GM19395 (cell line): ENCODE results near the gene TPGS2.
A peak's percentile ranks its signal among the peaks of the same experiment; 100 is the strongest.
"Not testable (repeated sequence)": the region's sequence is repeated elsewhere in the genome, so short reads cannot be mapped to it uniquely, and the experiment has no call there.

ENCODE experiments used
- ATAC-seq: cut with Tn5 transposase; IDR thresholded peaks from one replicate; pipeline ENCODE4 v1.9.1; 2021; ENCODE audit warnings: mild to moderate bottlenecking, moderate library complexity; ENCODE audit not compliant: unreplicated experiment

TPGS2 gene, protein sequence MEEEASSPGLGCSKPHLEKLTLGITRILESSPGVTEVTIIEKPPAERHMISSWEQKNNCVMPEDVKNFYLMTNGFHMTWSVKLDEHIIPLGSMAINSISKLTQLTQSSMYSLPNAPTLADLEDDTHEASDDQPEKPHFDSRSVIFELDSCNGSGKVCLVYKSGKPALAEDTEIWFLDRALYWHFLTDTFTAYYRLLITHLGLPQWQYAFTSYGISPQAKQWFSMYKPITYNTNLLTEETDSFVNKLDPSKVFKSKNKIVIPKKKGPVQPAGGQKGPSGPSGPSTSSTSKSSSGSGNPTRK

DNA sequence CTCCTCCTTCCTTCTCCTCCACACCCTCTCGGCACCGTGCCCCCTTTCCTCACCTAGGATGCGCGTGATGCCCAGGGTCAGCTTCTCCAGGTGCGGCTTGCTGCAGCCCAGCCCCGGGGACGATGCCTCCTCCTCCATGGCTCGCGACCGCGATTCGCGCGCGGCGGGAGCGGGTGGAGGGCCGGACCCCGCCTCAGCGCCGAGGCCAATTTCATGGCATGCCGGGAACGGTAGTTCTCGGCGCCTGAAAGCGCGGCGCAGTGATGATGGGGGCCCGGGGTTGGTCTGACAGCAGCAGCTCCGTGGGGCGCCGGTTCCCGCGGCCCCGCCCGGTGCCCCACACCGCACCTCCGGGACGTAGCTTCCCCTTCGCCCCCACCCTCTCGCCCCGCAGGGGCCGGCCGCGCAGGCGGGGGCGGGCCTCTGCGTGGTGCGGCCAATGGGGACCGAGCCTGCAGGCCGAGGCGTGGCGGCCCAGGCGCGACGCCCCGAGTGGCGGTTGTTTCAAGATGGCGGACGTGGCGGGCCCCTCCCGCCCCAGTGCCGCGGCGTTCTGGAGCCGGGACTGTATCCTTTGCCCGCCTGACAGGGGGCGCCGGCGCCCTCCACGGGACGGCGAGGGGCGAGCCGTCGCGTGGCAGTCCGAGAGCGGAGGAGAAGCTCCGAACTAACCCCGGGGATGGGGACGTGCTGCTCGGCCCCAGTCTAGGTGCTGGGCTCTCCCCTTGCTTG is at the start of gene TPGS2, which contains the start of gene KIAA1328:
Gene TPGS2 (minus strand): TSS at position 373 of the 732 bp plus-strand sequence. CDS start 235 bp downstream, at position 138.
Gene KIAA1328 (plus strand): TSS at position 498 of the 732 bp plus-strand sequence. CDS start 12 bp downstream, at position 510.
- peak; percentile 92 for ATAC-seq

DNA sequence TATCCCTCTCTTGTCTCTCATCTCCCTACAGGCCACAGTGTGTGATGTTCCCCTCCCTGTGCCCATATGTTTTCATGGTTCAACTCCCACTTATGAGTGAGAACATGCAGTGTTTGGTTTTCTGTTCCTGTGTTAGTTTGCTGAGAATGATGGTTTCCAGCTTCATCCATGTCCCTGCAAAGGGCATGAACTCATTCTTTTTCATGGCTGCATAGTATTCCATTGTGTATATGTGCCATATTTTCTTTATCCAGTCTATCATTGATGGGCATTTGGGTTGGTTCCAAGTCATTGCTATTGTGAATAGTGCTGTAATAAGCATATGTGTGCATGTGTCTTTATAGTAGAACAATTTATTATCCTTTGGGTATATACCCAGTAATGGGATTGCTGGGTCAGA is 45.0 kb upstream of the TPGS2 start:
- ATAC-seq: not testable (repeated sequence)

DNA sequence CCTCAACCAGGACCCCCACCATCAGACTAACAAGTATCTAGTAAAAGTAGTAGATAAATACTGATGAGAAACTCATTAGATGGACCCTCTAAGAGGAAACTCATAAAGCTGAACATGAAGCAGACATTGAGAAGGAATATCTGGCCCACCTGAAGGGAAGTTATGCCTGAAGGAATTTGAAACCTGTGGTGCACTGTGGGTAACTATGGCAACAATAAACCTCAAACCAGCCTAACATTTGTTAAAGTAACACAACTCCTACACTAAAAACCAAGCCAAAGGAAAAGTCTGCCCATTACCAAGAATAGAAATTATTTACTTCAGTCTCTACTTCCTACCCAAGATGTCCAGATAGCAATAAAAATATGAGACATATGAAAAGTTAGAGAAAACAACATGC is 43.5 kb upstream of the TPGS2 start:
- no peak for ATAC-seq

DNA sequence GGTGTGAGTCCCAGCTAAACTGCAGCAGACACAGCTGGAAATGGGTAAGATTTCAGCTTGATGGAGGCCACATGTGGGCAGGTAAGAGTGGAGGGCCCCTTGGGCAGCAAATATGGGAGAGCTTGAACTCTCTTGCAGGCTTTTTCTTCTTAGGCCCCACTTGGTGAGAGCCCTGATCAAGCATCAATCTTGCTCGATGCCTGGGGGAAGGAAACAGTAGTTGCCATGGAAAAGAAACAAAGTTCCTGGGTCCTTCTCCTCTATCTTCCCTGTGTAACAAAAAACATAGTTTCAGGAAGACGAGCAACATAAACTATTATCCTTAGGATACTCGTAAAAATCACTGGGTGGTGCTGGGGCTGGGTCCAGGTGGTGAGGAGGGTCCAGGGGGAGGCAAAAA is 43.0 kb upstream of the TPGS2 start:
- ATAC-seq: no peak

DNA sequence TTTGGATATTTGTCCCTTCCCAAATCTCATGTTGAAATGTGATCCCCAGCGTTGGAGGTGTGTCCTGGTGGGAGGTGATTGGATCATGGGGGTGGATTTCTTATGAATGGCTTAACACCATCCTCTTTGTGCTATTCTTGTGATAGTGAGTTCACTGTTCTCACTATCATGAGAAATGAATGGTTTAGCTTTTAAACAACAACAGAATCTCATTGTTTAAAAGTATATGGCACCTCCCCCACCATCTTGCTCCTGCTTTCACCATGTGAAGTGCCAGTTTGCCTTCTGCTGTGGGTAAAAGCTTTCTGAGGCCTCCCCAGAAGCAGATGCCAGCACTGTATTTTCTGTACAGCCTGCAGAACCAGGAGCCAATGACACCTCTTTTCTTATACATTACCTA is 38.3 kb upstream of the TPGS2 start:
- no peak for ATAC-seq

DNA sequence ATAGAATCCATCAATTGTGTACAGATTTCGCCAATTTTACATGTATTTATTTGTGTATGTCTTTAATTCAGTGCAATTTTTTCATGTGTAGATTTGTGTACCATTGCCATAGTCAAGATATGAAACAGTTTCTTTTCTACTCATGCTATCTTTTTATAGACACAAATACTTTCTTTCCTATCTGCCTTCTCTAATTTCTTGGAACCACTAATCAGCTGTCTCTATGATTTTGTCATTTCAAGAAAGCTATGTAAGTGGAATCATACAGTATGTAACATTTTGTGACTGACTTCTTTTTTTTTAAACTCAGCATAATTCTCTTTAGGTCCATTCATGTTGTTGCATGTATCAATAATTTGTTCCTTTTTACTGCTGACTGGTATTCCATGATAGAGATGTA is 33.4 kb upstream of the TPGS2 start:
- ATAC-seq: no peak

DNA sequence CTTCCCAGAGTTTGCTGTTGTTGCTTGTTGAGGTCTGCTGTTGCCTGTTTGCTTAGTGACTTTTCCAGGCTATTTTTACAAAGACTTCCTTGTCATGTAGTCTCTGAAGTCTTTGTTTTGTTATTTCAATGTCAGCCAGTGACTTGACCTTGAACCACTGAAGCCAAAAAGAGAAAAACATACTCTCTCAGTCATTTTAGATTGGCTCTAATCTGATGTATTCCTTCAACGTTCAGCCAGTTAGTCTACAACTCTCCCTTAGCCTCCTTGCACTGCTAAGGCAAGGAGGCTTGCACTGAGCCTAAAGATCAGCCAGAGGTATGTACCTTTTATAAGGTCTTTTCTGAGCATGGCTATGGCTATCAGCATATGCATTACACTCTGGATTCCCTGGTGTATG is 28.0 kb upstream of the TPGS2 start:
- no peak for ATAC-seq

DNA sequence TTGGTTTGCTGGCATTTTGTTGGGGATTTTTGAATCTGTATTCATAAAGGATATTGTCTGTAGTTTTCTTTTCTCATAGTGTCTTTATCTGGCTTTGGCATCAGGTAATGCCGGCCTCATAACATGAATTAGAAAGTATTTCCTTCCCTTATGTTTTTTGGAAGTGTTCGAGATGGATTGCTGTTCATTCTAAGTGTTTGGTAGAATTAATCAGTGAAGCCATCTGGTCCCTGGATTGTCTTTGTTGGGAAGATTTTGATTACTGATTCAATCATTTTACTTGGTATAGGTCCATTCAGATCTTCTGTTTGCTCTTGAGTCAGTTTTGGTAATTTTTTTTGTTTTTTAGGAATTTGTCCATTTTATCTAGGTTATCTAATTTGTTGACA is 22.4 kb upstream of the TPGS2 start:
- ATAC-seq: no peak

DNA sequence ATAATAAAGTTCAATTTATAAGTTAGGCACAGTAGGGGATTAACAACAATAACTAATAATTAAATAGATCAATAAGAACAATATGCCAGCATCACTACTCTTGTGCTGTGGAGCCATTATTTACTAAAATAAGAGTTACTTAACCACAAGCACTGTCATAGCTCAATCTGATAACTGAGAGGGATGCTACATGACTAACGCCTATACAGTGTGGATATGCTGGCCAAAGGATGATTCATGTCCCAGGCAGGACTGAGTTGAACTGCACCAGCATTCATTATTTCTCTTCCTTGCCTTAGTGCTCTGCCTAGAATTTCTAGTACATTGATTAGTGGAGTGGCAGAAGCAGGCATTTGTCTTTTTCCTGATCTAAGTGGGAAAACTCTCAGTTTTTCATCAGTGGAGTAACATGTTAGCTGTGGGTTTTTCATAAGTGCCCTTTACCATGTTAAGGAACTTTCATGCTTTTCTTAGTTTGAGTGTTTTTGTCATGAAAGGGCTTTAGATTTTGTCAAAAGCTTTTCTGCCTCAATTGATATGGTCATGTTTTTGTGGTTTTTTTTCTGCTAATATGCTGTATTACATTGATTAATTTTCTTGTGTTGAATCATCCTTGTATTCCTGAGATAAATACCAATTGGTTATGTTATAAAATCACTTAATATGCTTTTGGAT is 21.9 kb upstream of the TPGS2 start:
- ATAC-seq: no peak

DNA sequence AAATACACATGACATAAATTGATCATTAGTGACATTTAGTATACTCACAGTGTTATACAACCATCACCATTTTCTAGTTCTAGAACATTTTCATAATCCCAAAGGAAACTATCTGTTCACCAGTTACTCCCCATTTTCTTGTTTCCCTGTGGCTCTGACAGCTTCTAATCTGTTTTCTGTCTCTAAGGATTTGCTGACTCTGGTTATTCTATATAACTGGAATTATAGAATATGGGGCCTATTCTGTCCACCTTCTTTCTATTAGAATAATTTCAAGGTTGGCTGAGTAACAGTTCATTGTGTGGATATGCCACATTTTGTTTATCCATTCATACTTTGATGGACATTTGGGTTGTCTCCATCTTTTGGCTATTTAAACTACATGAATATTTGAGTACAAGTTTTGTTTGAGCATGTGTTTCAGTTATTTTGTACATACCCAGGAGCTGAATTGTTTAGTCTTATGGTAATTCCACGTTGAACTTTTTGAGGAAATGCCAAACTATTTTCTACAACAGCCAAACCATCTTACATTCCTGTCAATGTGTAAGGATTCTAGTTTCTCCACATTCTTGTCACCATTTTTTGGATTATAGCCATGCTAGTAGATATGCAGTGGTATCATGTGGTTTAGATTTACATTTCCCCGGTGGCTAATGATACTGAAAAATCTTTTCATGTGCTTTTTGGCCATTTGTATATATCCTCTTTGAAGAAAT is 20.6 kb upstream of the TPGS2 start:
- ATAC-seq: no peak

DNA sequence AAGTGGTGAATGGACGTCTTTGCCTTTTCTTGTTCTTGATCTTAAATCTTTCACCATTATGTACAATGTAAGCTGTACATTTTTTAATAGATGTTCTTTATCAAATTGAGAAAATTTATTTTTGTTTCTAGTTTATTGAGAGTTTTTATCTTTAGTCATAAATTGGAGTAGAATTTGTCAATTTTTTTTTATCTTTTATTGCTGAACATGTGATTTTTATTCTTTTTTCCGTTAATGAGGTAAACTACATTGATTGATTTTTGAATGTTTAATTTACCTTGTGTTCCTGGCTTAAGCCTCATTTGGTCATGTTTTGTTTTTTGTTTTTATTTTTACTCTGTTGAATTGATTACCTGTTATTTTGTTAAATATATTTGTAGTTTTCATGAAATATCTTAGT is 19.8 kb upstream of the TPGS2 start:
- no peak for ATAC-seq

DNA sequence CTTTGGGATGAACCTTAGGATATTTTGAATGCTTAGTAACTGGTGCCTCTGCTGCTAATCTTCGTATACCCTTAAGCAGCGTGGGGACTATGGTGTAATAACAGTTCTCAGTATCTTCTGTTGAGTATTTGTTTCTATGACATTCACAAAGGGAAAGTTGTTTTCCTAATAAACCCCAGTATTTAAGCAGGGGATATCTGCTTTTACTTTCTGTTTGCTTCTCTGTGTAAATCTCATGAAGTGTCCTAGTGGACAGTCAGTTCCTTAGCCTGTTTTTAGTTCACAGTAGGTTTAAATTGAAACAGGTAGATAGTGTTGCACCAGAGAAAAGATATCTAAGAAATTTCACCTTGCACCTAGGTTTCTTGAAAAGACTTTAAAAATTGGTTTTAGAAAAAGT is 15.0 kb upstream of the TPGS2 start:
- peak; percentile 52 for ATAC-seq

DNA sequence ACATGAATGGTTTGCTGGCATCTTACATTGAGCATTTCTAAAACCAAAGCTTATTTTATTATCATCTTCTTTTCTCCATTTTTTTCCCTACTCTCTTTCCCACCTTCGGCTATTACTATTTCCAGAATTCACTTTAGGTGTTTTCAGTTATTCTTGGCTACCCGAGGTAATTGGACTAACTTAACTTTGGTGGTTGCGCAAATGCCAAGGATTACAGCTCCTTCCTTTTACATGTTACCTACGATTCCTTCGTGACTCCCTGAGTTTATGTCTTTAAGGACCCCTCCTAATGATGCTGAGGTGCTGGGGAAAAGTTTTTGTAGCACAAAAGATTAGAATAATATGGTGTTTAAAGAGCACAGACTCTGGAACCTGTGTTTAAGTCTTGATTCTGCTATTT is 14.4 kb upstream of the TPGS2 start:
- ATAC-seq: no peak

DNA sequence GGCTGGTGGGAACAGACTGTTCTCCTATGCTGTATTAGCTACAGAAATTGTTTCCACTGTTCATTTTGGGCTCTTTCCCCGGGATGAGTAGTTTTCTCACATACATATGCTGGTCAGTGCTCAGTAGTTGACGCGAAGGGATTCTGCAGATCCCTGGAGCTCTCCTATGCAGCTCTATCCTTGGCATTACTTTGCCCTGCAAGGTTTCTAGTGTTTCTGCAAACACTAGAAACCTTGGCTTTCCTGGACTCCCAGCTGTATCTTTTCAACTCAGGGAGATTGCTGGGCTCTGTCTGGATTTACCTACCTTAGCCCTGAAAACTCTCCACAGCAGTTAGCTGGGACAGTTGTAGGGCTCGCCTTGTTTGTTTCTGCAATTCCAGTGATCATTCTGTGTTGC is 11.0 kb upstream of the TPGS2 start:
- ATAC-seq: no peak

DNA sequence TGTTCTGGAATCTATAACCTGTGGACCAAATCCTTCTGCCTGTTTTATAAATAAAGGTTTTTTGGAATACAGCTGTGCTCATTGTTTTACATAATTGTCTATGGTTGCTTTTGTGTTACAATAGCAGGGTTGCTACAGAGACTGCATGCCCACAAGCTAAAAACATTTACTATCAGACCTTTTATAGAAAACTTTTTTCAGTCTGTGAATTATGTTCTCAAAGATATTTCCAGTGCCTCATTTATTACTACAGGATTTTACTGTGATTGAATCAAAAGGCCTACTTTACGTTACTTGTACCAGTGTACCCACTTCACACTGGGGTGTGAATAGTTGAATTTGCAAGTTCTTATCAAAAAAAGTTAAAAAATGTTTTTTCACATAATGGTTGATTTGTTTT is 7.1 kb upstream of the TPGS2 start:
- no peak for ATAC-seq

DNA sequence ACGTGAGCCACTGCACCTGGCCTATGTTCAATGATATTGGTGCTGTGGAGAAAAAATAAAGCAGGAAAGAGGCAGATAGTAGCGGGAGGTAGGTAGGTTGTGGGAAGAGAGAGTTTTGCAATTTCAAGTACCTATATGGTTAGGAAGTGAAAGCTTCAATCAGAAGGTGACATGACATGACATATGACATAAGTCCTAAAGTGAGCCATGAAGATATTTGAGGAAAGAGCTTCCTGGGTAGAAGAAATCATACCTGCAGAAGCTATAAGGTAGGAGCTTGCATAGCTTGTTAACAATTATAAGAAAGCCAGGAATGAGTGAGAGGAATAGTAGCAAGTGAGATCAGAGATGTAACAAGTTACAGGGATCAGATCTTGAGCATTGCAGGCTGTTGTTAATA is 4.3 kb upstream of the TPGS2 start:
- no peak for ATAC-seq

DNA sequence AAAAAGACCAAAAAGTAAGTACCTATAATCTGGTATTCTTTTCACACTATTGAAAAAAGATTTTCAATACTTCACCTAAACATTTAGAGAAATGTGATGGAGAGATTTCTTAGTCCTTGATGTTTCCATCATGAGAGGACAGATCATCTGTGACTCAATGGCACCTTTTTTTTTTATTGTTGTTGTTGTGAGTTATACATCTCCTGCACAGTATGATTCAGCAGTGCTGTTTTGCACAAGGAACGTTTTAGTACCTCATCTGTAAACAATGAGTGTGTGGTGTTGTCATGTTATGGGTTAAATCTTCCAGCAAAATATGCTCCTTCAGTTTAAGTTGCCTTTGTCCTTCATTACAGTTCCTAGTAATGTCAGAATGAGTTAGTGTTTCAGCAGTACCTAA is 2.3 kb upstream of the TPGS2 start:
- ATAC-seq: no peak

DNA sequence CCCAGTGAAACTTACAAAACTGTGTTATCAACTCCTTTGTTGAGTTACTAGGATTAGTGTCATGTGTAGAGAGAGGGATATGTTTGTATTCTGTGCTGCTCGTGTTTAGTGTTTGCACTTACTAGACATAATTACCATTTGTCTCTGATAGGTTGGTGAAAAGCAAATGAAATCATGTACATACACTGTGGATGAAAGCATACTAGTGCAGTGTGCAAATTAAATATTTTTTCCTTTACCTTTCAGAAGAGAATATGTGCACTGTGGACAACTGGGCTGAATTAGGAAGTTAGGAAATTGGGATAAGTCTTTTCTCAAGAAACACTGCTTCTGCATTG is 1.3 kb upstream of the TPGS2 start:
- ATAC-seq: no peak

DNA sequence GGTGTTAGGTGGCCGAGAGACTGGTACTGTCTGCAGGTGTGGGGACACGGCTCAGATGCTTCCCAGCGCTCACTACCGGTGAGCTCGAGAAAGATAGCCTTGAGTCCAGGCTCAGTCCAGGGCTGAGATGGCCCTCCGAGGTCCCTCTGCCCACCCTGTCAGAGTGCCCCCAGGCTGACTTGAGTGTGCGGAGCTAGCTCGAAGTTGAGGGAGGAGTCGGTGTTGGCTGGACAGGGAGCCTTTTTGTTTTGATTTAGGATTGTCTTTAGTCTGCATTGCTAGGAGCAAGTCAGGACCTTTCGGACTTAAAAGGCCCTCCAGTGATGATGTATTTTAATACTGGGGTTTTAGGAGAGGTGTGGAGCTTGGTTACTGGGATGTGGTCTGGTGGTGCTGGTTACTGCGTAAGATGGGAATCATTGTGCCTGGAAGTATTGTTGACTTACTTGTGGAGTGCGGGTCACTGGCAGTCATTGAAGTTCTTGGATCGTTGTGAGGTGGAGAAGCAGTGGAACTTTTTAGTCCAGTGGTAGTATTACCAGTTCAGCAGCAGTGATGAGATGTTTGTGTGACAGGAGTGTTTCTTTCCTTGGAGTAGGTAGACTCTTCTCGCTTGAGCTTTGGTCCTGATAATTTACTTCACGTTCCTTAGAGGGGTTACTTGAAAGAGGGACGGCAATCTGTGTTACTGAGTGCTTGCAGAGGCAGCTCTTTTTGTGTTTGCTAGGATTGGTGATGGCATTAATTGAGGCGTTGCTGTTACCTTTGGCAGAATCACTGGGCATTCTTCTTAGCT is 758 bp upstream of the TPGS2 start:
- no peak for ATAC-seq

DNA sequence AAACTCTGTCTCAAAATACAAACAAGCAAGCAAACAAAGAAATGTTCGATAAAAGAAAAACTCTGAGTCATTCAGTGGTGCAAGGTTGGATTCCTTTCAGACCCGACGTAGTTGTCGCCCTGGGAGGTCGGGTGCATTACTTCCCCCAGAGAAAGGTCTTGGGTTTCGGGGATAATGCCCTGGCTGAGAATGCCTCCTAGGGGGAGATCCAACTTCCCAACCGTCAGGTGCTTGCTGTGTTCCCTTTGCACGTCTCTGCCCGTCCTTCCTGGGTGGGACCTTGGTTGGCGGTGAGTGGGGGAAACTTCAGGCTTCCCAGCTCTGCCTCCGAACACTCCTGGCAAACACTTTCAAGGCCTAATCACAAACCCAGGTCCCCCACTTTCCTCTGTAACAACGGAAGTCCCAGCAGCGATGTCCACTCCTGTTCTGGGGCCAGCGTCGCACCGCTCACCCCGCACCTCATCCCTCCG is 609 bp downstream of the TPGS2 start:
- ATAC-seq: peak; percentile 2
